Dedifferentiated amniotic fluid mesenchymal stem cell (primary cell): ENCODE results near the gene NECAB2.

Experiments
- DNase-seq: peaks from one replicate; pipeline ENCODE4 v3.0.0-alpha.2; 2016; ENCODE audit errors: extremely low spot score

NECAB2 gene

GRCh38 chr16:84024854-84025253, 56.8 kb downstream of the NECAB2 start:
- peak; percentile 58 for DNase-seq

DNA sequence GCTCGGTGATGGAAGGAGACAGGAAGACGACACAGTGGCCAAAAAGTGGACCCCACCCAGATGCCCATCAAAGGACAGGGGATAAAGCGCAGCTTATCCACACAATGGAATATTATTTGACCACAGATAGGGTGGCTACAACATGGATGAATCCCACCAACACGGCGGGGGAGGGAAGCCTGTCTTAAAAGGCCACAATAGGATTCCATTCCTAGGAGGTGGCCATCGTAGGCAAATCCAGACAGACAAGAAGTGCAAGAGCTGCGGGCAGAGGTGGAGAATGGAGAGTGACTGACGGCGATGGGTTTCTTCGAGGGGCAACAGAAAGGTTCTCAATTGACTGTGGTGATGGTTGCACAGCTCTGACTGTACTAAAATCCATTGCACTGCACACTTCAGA, 58.6 kb downstream of the NECAB2 start:
- no peak for DNase-seq

GRCh38 chr16:84027625-84028024, 59.6 kb downstream of the NECAB2 start:
- no peak for DNase-seq

GRCh38 chr16:84029297-84030047, 61.4 kb downstream of the NECAB2 start:
- no peak for DNase-seq

- no peak for DNase-seq
Observed at GRCh38 chr16:84031556-84031955, 63.5 kb downstream of the NECAB2 start.

DNA sequence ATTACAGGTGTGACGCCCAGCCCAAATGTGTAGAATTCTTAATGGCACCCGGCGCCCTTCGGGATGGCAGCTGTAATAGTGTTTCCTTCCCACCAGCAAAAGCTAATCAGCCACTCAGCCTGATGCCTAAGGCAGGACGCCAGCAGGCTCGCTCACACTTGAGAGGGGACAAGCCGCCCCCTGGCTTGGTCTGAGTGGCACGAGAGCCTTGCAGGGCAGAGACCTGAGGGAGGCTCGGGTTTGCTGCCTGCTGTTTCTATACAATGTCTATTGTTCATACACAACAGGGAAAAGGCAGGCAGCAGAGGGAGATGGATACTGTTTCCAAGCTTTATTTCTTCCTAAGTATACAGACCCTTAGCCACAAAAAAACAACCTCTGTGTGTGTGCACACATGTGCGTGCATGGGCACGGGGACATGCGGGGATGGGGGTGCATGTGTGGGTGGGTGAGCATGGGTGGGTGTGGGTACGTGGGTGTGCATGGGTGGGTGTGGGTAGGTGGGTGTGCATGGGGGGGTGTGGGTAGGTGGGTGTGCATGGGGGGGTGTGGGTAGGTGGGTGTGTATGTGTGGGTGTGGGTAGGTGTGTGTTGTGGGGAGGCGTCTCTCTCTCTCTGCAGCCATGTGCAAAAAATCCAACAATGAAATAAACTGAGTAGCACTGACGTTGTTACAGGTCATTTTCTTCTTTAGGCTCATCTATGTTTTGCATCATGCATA, 64.6 kb downstream of the NECAB2 start:
- DNase-seq = no peak

DNA sequence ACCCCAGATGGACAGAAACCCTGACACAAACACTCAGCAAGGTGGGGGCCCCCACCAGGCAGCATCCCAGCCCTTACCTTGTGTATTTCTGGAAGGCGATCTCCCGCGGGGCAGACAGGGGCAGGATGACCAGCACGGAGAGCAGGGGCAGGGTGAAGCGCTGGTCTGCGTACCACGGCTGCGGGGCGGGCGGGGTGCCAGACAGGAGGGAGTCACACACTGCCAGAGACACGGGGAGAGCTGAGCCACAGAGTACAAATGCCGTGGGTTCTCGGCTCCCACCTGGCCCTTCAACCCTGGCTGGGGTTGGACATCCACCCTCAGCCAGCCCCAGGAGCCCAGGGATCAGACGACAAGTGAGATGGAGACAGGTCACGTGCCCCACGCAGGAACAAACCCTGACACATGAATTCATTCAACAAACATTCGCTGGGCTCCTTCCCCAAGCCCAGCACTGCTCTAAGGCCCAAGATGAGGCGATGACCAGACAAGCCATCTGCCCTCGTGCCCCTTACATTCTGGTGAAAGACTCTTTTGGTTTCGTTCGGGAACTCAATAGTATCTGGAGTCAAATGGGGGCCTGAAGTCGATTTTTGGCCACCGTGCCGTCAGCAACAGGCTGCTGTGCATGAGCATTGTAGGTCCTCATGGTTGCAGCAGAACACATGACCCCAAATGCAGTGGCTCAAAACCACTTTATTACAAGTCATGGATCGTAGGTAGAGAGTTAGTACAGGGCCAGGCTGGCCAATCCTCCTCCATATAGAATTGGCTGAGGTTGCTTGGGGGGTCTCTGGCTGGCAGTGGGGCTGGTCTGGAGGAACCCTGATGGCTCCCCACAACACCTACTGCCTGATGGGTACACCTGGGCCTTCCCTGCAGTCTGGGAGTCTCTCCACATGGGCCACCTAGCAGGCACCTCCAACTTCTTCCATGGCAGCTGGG, 65.5 kb downstream of the NECAB2 start:
- DNase-seq = no peak

DNA sequence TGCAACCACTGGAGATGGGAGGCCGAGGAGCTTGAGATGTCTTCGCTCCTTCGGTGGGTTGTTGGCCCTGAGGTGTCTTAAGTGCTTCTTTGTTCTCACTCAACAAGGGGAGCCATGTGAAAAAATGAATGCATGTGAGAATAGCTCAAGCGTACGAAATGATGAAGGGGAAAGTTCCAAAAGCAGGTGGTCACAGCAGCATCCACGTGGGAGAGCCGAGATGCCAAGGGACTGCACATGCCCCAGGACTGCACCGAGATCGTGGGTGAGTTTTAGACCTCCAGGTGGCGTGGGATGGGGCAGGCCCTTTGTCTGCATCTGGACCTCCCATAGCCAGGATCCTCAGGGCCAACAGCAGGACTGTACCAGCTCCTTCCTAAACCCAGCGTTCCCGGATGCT, 66.5 kb downstream of the NECAB2 start:
- DNase-seq = no peak

DNA sequence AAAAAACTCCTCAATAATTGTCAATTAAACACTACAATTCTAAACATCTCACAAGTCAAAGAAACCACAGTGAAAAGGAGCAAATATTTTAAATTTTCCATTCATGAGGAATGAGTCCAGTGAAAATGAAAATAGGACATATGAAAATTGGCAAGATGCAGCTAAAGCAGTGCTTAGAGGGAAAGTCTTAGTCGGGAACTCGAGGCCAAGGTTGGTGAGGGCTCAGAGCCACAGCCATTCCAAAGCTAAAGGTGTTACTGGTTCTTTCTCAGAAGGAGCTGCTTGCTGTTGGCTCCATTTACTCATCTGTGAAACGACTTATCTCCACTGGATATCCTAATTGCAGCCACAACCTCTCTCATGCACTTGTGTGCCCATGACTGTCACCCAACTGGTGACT, 68.1 kb downstream of the NECAB2 start:
- no peak for DNase-seq

- DNase-seq = no peak
Observed at GRCh38 chr16:84036982-84037425, 69.0 kb downstream of the NECAB2 start.

DNA sequence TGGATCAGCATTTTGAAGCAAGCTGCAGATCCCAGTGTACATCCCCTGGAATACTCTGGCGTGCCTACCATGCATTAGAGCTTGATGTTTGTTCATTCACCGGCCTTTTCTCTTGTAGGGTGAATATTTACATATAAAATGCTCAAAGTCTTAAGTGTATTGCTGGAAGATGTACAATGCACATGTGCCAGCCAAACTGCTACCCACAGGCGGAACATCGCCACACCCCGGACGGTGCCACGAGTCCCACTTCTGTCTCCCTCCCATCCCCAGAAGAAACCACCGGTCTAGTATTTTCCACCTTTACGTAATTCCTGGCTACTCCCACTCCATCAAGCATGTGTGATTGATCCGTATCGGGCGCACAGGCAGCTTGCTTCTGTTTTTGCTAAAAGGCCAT, 70.4 kb downstream of the NECAB2 start:
- no peak for DNase-seq

- DNase-seq = no peak
Observed at GRCh38 chr16:84039696-84040095, 71.7 kb downstream of the NECAB2 start.

GRCh38 chr16:84040226-84040822, 72.3 kb downstream of the NECAB2 start:
- no peak for DNase-seq

GRCh38 chr16:84040823-84041820, 73.1 kb downstream of the NECAB2 start:
- peak; percentile 56 for DNase-seq

- no peak for DNase-seq
Observed at GRCh38 chr16:84041881-84042280, 73.8 kb downstream of the NECAB2 start.

GRCh38 chr16:84042308-84042878, 74.3 kb downstream of the NECAB2 start, which contains the start of gene SLC38A8:
Gene SLC38A8 (minus strand): TSS chr16:84042795. CDS start chr16:84042157, 638 bp downstream.
- DNase-seq = no peak

GRCh38 chr16:84042879-84043485, 74.9 kb downstream of the NECAB2 start:
- DNase-seq = no peak

GRCh38 chr16:84043486-84044117, 75.6 kb downstream of the NECAB2 start:
- DNase-seq = no peak

DNA sequence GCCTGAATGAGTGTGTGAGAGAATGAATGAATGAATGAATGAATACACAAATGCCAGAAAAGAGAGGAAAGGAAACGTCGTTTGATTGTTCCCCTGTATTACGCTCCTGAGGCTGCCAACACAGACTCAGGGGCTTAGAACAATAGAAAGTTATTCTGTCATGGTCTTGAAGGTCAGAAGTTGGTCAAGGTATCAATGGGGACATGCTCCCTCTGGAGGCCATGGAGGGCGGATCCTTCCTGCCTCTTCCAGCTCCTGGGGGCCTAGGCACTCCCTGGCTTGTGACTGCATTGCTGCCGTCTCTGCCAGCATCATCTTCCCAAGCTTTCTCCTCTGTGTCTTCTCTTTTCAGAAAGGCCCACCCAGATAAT, 76.1 kb downstream of the NECAB2 start:
- no peak for DNase-seq
